Ramos (cell line): Measurements from ENCODE around the gene PMFBP1.
"Not testable (repeated sequence)": the region's sequence is repeated elsewhere in the genome, so short reads cannot be mapped to it uniquely, and the experiment has no call there.

Experiments
- in situ Hi-C: fragments of 300-500 bp; cut with MboI; formaldehyde crosslinking; loops from one replicate; pipeline ENCODE4 v1.14.3; 2022; ENCODE audit warnings: low sequenced_read_pairs; ENCODE audit not compliant: unreplicated experiment

The PMFBP1 gene

DNA sequence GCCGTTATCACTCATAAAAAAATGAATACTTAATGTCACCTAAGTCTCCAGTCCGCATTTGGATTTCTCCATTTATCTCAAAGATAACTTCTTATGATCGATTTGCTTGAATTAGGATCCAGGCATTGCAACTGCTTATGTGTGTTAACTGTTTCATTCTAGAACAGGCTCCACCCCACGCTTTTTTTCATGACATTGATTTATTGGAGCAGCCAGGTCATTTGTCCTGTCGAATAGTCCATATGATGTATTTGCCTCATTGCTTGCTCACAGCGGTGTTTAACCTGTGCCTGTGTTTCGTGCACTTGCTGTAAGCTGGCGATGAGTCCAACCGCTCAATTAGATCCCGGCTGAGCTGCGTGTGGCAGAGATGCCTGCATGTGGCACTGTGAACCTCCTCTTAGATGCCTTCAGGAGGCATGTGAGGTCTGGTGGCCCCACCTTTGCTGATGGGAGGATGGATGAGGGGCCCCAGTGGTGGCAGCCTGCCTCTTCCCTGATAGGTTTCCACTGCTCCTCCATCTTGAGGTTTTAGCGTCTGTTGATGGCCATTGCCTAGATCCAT lies 61.9 kb downstream of the PMFBP1 start:
- in situ Hi-C loops: no loop called here

DNA sequence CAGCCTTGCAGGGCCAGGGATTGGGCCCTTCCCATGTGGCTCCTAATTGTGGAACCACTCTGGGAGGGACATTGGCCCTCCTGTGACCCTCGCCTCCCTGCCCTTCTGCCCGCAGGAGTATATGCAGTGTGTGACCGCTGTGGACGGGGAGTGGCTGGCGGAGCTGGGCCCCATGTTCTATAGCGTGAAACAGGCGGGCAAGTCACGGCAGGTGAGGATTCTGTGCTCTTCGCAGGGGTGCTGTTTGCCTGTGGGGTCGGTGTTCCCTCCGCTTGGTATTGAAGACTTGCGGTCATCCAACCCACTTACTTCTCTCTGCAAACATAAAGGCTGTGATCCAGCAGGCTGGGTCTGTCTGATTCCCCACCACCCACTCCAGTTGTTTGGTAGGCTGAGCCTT lies 62.7 kb downstream of the PMFBP1 start:
- in situ Hi-C loops: no loop called here

DNA sequence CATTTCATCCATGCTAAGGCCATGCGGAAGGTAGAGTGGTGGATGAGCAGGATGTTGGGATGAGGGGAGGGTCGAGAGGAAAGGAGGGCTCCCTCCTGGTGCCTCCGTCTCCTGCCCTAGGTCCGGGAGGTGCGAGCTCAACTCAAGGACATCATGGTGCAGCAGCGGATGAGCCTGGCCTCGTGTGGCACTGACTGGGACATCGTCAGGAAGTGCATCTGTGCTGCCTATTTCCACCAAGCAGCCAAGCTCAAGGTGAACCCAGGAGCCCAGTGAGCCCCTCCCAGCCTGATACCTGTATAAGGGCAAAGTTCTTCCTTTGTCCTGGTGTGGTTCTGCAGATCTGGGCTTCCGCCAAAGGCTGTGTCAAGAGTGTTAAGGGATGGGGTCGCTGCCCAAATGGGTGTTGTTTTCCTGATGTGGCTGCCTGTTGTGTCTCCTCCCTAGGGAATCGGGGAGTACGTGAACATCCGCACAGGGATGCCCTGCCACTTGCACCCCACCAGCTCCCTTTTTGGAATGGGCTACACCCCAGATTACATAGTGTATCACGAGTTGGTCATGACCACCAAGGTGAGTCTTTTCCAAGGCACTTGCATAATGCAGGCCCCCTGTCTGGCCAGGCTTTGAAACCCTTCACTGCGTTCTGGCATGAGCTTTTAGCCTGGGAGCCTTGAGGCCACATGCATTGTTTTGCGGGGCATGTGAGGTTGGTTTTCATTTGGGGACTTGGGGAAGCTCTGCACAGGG lies 63.4 kb downstream of the PMFBP1 start:
- in situ Hi-C loops: no loop called here

DNA sequence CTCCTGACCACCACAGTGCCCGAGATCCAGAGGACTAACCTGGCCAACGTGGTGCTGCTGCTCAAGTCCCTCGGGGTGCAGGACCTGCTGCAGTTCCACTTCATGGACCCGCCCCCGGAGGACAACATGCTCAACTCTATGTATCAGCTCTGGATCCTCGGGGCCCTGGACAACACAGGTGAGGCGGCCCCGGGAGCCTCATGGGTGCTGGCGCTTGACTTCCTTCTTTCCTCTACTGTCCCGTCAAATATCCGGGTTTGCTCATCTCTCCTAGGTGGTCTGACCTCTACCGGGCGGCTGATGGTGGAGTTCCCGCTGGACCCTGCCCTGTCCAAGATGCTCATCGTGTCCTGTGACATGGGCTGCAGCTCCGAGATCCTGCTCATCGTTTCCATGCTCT lies 64.6 kb downstream of the PMFBP1 start:
- in situ Hi-C loops: no loop called here

DNA sequence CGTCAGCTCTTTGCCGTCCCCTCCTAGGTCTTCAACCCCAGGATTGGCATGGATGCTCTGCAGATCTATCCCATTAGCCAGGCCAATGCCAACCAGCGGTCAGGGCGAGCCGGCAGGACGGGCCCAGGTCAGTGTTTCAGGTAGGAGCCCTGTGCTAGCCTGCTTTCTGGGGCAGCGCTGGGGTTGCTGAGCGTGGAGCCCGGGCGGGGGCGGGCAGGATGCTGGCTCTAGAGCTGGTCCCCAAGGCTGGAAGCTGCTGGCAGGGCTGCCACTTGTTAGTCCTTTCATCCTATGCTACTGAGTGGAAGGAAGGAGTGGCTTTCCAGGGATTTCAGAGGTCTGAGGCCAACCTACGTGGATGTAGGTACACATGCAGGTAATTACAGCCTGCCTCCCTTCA lies 66.0 kb downstream of the PMFBP1 start:
- in situ Hi-C loops: no loop called here

- in situ Hi-C loops: no loop called here
Observed at GRCh38 chr16:72104905-72105304, 67.0 kb downstream of the PMFBP1 start.

DNA sequence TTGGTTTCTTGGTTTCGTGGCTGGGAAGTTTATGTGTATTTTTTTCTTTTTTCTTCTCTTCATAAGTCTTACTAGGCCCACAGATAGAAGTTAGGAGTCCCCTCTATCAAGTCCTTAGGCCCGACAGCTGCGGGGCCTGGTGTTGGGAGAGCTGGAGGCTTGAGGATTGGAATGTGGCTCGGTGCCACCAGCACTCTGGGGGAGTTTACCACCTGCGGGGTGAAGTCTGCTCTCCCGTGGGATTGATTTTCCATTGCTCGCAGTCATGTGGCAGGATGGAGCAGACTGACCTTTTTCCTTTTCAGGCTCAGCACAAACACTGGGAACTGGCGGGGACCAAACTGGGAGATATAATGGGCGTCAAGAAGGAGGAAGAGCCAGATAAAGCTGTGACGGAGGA lies 70.8 kb downstream of the PMFBP1 start:
- in situ Hi-C loops: no loop called here

- in situ Hi-C loops: no loop called here
Observed at GRCh38 chr16:72099377-72099818, 72.6 kb downstream of the PMFBP1 start.

GRCh38 chr16:72098936-72099335 lies 73.0 kb downstream of the PMFBP1 start:
- in situ Hi-C loops: no loop called here

GRCh38 chr16:72094266-72094610 lies 77.7 kb downstream of the PMFBP1 start:
- in situ Hi-C loops: no loop called here

- in situ Hi-C loops: no loop called here
Observed at GRCh38 chr16:72093448-72094265, 78.3 kb downstream of the PMFBP1 start, which contains the start of the genes DHX38 and TXNL4B. Gene DHX38, plus strand, starts transcription at chr16:72093847. Its CDS starts 2,311 bp downstream, at chr16:72096158. Gene TXNL4B, minus strand, starts transcription at chr16:72093620. Its CDS starts 2,871 bp downstream, at chr16:72090749.

GRCh38 chr16:72092832-72093447 lies 79.0 kb downstream of the PMFBP1 start:
- in situ Hi-C loops: no loop called here

DNA sequence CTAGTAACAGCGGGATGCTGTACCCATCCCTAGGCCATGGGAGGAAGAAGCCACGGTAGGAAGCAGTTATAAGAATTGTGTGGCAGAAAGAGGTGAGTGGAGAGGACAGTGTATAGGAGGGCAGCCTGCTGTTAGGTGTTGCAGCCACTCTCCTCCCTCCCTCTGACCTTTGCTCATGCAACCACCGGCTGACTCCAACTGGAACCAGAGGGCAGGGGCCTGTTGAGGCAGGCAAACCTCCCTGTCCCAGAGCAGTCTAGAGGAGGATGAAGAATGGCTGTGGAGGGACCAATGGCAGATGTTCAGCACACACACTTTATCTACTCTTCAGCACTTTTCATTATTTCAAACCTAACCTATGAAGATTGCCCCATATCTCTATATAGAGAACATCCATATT lies 80.7 kb downstream of the PMFBP1 start:
- in situ Hi-C loops: no loop called here

GRCh38 chr16:72085002-72085401 lies 87.0 kb downstream of the PMFBP1 start:
- in situ Hi-C loops: no loop called here

DNA sequence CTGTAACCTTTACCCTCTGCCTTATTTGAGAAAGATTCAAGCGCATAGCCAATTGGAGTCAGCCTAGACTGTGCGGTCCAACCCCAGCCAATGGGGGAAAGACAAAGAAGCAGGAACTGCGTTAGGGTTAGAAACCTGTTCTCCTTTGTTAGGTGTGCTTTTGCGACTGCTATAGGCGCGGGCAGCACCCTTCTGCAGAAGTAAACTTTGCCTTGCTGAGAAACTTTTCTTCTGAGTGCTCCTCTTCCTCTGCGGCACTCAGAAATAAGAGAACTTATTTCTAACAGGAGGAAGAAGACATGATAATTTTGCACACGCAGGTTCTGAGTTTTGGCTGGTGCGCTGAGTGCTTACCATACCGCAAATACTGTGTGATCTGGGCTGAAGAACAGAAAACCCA lies 87.5 kb downstream of the PMFBP1 start:
- in situ Hi-C loops: no loop called here

GRCh38 chr16:72083778-72084404 lies 88.1 kb downstream of the PMFBP1 start:
- in situ Hi-C loops: no loop called here

GRCh38 chr16:72076991-72077706 lies 94.8 kb downstream of the PMFBP1 start:
- in situ Hi-C loops: not testable (repeated sequence)

DNA sequence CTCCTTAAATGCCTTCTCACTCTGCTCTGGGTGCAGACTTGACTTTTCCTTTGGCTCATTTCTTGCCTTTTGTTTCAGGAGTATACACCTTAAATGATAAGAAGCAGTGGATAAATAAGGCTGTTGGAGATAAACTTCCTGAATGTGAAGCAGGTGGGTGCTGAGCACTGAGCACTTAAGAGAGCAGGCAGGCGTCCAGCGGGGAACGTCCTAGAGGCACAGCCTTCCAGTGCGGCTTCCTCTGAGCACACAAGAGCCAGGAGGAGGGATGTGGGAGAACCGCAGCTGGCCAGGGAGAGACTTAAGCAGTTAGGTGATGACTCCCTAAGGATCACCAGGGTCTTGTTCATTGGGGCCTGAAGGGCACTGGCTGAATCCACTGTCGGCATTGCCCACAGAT lies 96.9 kb downstream of the PMFBP1 start:
- in situ Hi-C loops: not testable (repeated sequence)

DNA sequence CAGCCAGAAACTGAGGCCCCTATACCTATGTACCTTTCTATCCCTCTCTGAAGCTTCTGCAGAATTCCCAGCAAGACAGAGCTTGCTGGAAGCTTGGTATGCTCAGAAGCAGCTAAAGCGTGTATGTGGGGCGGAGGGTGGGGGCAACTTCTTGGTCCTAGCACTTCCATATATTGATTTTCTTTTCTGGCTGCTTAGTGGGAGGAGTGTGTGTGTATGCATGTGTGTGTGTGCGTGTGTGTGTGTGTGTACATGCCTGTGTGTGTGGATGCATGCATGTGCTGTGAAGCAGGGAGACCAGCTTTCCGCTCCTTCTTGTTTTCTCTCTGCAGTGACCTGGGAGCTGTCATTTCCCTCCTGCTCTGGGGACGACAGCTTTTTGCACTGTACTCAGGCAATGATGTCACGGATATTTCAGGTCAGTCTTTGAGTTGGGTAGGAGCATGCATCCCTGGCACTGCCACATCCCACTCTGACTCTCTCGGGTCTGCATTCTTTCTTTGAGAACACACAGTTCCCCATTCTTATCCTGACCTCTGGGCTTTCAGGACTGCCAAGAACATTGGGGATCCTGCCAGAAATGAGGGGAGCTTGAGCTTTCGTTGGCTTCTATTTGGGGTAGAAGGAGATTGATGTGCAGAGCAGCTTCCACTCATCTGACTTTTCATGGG lies 98.3 kb downstream of the PMFBP1 start:
- in situ Hi-C loops: no loop called here
